HepG2 (cell line): Measurements from ENCODE around the gene HOXA13. TPM values are rescaled to one million over a fixed set of nuclear protein-coding genes. Genes with fewer than 3 reads are reported as not detected.

Experiments used
- ATAC-seq: fragments of 200-7000 bp; cut with Tn5 transposase; 3 replicates; pipeline ENCODE4 v1.9.1; 2020; ENCODE audit warnings: mild to moderate bottlenecking, moderate library complexity
- BruUV-seq: library from RNA; stranded (reverse); fragments of 400-500 nt; replicated peaks from 2 replicates; lab custom pipeline; 2021; lab: Mats Ljungman, UMichigan
- CTCF ChIA-PET: fragments of 300-600 bp; formaldehyde crosslinking; extraction: SDS; loops from one replicate; lab custom pipeline; 2021; ENCODE audit warnings: low total read pairs, inconsistent platforms, low intra/inter-chr PET ratio; lab: Yijun Ruan, JAX
- POLR2A ChIA-PET: fragments of 350-600 bp; sonication (Branson Sonifier 250); formaldehyde crosslinking; loops from one replicate; lab custom pipeline; 2020; ENCODE audit warnings: antibody characterized with exemption, inconsistent platforms; lab: Yijun Ruan, JAX
- DNase-seq: peaks from one replicate; pipeline ENCODE4 v3.0.0-alpha.2; 2015; ENCODE audit warnings: low spot score
- FAIRE-seq: peaks from 3 replicates; lab custom pipeline; 2011; peaks lifted over from hg19 to GRCh38; lab: Jason Lieb, UNC
- H2AFZ ChIP-seq: one replicate; pipeline ENCODE4 v1.6.1; 2011; ENCODE audit warnings: low read length, inconsistent platforms
- H3K27ac ChIP-seq: fragments of 300-600 bp; 3 replicates; pipeline ENCODE4 v1.8.0; 2011; ENCODE audit warnings: mixed run types, mild to moderate bottlenecking, mixed read lengths, low read length, inconsistent platforms; ENCODE audit not compliant: insufficient read depth; ENCODE audit errors: extremely low read length
- H3K27me3 ChIP-seq, 2 experiments: fragments of 200-600 bp in 1 of 2; 2 replicates in 1 of 2; 3 replicates in 1 of 2; pipeline versions ENCODE4 v1.6.0 to v1.8.0; 2011; ENCODE audit warnings: low read length in 2 of 2, mild to moderate bottlenecking in 2 of 2, moderate library complexity in 2 of 2, inconsistent platforms in 1 of 2; ENCODE audit not compliant: insufficient read depth in 2 of 2, control insufficient read depth in 1 of 2
- H3K36me3 ChIP-seq, 2 experiments: fragments of 200-600 bp in 1 of 2; replicated peaks in 1 of 2; 2 replicates in 1 of 2; 3 replicates in 1 of 2; pipeline versions ENCODE4 v1.5.1 to v1.8.0; 2011; ENCODE audit warnings: low read length in 2 of 2, inconsistent platforms in 1 of 2; ENCODE audit not compliant: insufficient read depth in 2 of 2, control insufficient read depth in 1 of 2
- H3K4me1 ChIP-seq: 2 replicates; pipeline ENCODE4 v1.5.1; 2012; ENCODE audit warnings: low read length, inconsistent platforms; ENCODE audit not compliant: insufficient read depth
- H3K4me2 ChIP-seq: 2 replicates; pipeline ENCODE4 v1.6.0; 2011; ENCODE audit warnings: low read depth, low read length, inconsistent platforms
- H3K4me3 ChIP-seq, 3 experiments: fragments of 200-600 bp in 1 of 3; sonication (generic), shearing (Covaris generic) in 1 of 3; replicated peaks in 1 of 3; 2 replicates each; pipeline ENCODE4 v1.5.1; 2011 to 2016; ENCODE audit warnings: low read length in 3 of 3, inconsistent platforms in 2 of 3, low read depth in 2 of 3, mild to moderate bottlenecking in 2 of 3, control low read depth in 1 of 3, mixed read lengths in 1 of 3; ENCODE audit not compliant: insufficient read depth in 1 of 3
- H3K79me2 ChIP-seq: one replicate; pipeline ENCODE4 v1.6.1; 2011; ENCODE audit warnings: low read length, inconsistent platforms; ENCODE audit not compliant: insufficient read depth
- H3K9ac ChIP-seq: 2 replicates; pipeline ENCODE4 v1.6.0; 2011; ENCODE audit warnings: mild to moderate bottlenecking, low read depth, low read length, inconsistent platforms; ENCODE audit not compliant: insufficient read depth
- H3K9me3 ChIP-seq: 2 replicates; pipeline ENCODE4 v1.5.1; 2012; ENCODE audit warnings: mild to moderate bottlenecking, low read length
- H4K20me1 ChIP-seq: 2 replicates; pipeline ENCODE4 v1.6.0; 2011; ENCODE audit warnings: inconsistent platforms, mild to moderate bottlenecking, low read length, moderate library complexity; ENCODE audit not compliant: insufficient read depth
- IRF1 ChIP-seq: sonication (generic); formaldehyde crosslinking; IDR thresholded peaks from 2 replicates; pipeline ENCODE4 v1.4.0; 2020; ENCODE audit warnings: low read depth, mild to moderate bottlenecking, missing genetic modification reagents
- KLF6 ChIP-seq: IDR thresholded peaks from 2 replicates; pipeline ENCODE4 v1.8.0; 2016; ENCODE audit warnings: missing biosample characterization, missing genetic modification reagents
- MBD4 ChIP-seq: IDR thresholded peaks from 2 replicates; pipeline ENCODE4 v1.6.1; 2012; ENCODE audit warnings: low read length, inconsistent platforms, borderline replicate concordance
- NKX3-1 ChIP-seq: sonication (generic); formaldehyde crosslinking; IDR thresholded peaks from 2 replicates; pipeline ENCODE4 v1.5.0; 2020; ENCODE audit warnings: missing genetic modification reagents
- PLSCR1 ChIP-seq: sonication (generic); formaldehyde crosslinking; IDR thresholded peaks from 2 replicates; pipeline ENCODE4 v1.5.0; 2020; ENCODE audit warnings: missing genetic modification reagents, mild to moderate bottlenecking, borderline replicate concordance
- SALL2 ChIP-seq: sonication (generic); formaldehyde crosslinking; IDR thresholded peaks from 2 replicates; pipeline ENCODE4 v1.8.1; 2023; ENCODE audit warnings: mild to moderate bottlenecking, missing genetic modification reagents, inconsistent platforms
- TEAD3 ChIP-seq: optimal IDR thresholded peaks from 2 replicates; pipeline ENCODE3; 2016; ENCODE audit warnings: borderline replicate concordance
- ZNF17 ChIP-seq: sonication (generic); formaldehyde crosslinking; IDR thresholded peaks from 2 replicates; pipeline ENCODE4 v1.5.0; 2020; ENCODE audit warnings: mild to moderate bottlenecking, missing genetic modification reagents
- ZNF3 ChIP-seq: IDR thresholded peaks from 2 replicates; pipeline ENCODE4 v1.7.0; 2017; ENCODE audit warnings: inconsistent platforms
- ZNF724P ChIP-seq: sonication (generic); formaldehyde crosslinking; IDR thresholded peaks from 2 replicates; pipeline ENCODE4 v1.8.0; 2022; ENCODE audit warnings: missing genetic modification reagents, borderline replicate concordance
- ZNF776 ChIP-seq: sonication (generic); formaldehyde crosslinking; IDR thresholded peaks from 2 replicates; pipeline ENCODE4 v1.4.0; 2020; ENCODE audit warnings: mild to moderate bottlenecking, missing genetic modification reagents
- ZNF788 ChIP-seq: sonication (generic); formaldehyde crosslinking; IDR thresholded peaks from 2 replicates; pipeline ENCODE4 v1.5.0; 2020; ENCODE audit warnings: mild to moderate bottlenecking, missing genetic modification reagents, borderline replicate concordance
- ZSCAN20 ChIP-seq: sonication (generic); formaldehyde crosslinking; IDR thresholded peaks from 2 replicates; pipeline ENCODE4 v1.4.0; 2020; ENCODE audit warnings: missing genetic modification reagents, mild to moderate bottlenecking, borderline replicate concordance
- WGBS: methylation state at CpG from one replicate; pipeline ENCODE4 v1.1.6; 2017; ENCODE audit warnings: low lambda C conversion rate; 5-methylcytosine and 5-hydroxymethylcytosine counted together
- in situ Hi-C: cut with HindIII; loops from 2 replicates; pipeline ENCODE4 v1.10.0; 2017; ENCODE audit warnings: low pct_unique_long_range_greater_than_20kb; ENCODE audit not compliant: extremely low pct_ligation_motif_present
- intact Hi-C: fragments of 100-400 bp; cut with micrococcal nuclease; formaldehyde crosslinking; loops from one replicate; pipeline ENCODE4 v1.10.0; 2022; ENCODE audit not compliant: unreplicated experiment
- polyA plus RNA-seq, 8 experiments: library from polyadenylated mRNA; depleted of rRNA in 3 of 8; stranded (reverse) in 7 of 8; unstranded in 1 of 8; fragments of >200 nt; fragmentation: Illumina TruSeq in 4 of 8; extraction: Trizol in 4 of 8; gene quantifications; 2 replicates each; pipeline versions ENCODE4 v1.2.1 to v1.2.3, GENCODE V29; 2011 to 2016; ENCODE audit warnings: low read depth in 4 of 8, missing spikeins in 1 of 8, mixed read lengths in 1 of 8; ENCODE audit not compliant: insufficient read depth in 1 of 8
- total RNA-seq, 5 experiments: library from RNA; depleted of rRNA; stranded (reverse); fragments of >200 nt; fragmentation: Illumina TruSeq; extraction: Trizol; gene quantifications; 2 replicates each; pipeline ENCODE4 v1.2.3, GENCODE V29; 2016; ENCODE audit warnings: low read depth in 1 of 5
- TF ChIP-seq, protein P1 (sequence below): sonication (generic); formaldehyde crosslinking; IDR thresholded peaks from 2 replicates; pipeline ENCODE4 v1.5.1; 2020; ENCODE audit warnings: mild to moderate bottlenecking, missing genetic modification reagents, moderate library complexity

Gene HOXA13
- total and polyA plus RNA-seq, 2 of the 13 experiments (the other 11 are each of a cell fraction or from before 2014, with no cell fraction given) = 0.01 to 0.04 TPM

- TF ChIP-seq, protein P1, sequence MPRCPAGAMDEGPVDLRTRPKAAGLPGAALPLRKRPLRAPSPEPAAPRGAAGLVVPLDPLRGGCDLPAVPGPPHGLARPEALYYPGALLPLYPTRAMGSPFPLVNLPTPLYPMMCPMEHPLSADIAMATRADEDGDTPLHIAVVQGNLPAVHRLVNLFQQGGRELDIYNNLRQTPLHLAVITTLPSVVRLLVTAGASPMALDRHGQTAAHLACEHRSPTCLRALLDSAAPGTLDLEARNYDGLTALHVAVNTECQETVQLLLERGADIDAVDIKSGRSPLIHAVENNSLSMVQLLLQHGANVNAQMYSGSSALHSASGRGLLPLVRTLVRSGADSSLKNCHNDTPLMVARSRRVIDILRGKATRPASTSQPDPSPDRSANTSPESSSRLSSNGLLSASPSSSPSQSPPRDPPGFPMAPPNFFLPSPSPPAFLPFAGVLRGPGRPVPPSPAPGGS (CRISPR knock-in tag) = no peak
These were observed 18.1 kb upstream of the HOXA13 start (continued) for GRCh38 chr7:27217951-27218350.

DNA sequence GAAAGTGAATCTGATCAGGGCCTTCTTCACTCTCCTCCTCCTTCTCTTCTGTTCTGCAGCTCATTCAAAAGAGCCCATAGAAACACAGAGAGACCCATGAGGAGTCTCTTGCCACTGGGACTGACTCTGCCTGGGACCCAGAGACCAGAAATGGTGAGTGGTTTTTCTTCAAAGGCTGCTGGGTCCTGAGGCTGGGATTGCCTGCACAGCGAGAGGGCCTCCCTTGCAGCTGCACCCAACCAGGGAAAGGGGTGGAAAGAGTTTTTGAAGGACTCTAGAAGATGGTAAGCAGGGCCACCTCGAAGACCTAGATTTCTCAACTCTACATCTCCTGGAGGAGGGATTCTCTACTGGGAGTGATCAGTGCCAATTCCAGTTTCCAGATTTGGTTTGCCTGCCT is 15.5 kb upstream of the HOXA13 start:
- Histone ChIP-seq H2AFZ (no peak overlapping the region), H3K9ac (no peak overlapping the region), H3K4me1 (peaks cover 7% of the 10 kb centered on the region), H3K27ac (no peak overlapping the region), H3K4me2 (no peak overlapping the region), H3K9me3 (no peaks in the 10 kb centered on the region), H4K20me1 (no peaks in the 10 kb centered on the region), H3K36me3 (no peaks in the 10 kb centered on the region), H3K27me3 (peaks cover 3 to 52% of the 10 kb centered on the region in 2 experiments; a peak in 4 of 5 replicates), H3K4me3 (no peak overlapping the region), H3K79me2 (no peaks in the 10 kb centered on the region)
- WGBS = 7% methylated on average over 2 of the region's 2 CpGs
- intact Hi-C loops (no loop called here), in situ Hi-C loops (no loop called here)
- ATAC-seq = no peak
- ChIA-PET CTCF (no interaction called here), POLR2A (no interaction called here)
- BruUV-seq = no TSS peak
- TF ChIP-seq TEAD3 (CRISPR knock-in tag) (no peak), SALL2 (CRISPR knock-in tag) (no peak)
- no peak for FAIRE-seq
- no peak for DNase-seq

- in situ Hi-C loops (no loop called here), intact Hi-C loops (loop anchor here (5.0 kb wide), 1 partner anchor 808 kb away; no protein-coding TSS in a partner anchor)
- BruUV-seq = no TSS peak
- Histone ChIP-seq H3K9ac (no peak overlapping the region), H4K20me1 (no peaks in the 10 kb centered on the region), H3K9me3 (no peaks in the 10 kb centered on the region), H2AFZ (no peak overlapping the region), H3K79me2 (no peaks in the 10 kb centered on the region), H3K36me3 (no peaks in the 10 kb centered on the region), H3K4me1 (peaks cover 15% of the 10 kb centered on the region), H3K4me3 (no peak overlapping the region), H3K27me3 (peaks cover 3 to 61% of the 10 kb centered on the region in 2 experiments; a peak in 4 of 5 replicates), H3K4me2 (no peak overlapping the region), H3K27ac (no peak overlapping the region)
- FAIRE-seq (no peak), DNase-seq (no peak), ATAC-seq (no peak)
- CTCF ChIA-PET = no interaction called here
- POLR2A ChIA-PET = no interaction called here
- 23% methylated on average over 8 of the region's 8 CpGs for WGBS
- TF ChIP-seq KLF6 (no peak), ZSCAN20 (no peak), ZNF17 (no peak), IRF1 (CRISPR knock-in tag) (no peak), PLSCR1 (CRISPR knock-in tag) (no peak), MBD4 (no peak), ZNF788 (CRISPR knock-in tag) (no peak), NKX3-1 (no peak), ZNF724P (CRISPR knock-in tag) (no peak), ZNF776 (CRISPR knock-in tag) (no peak), ZNF3 (CRISPR knock-in tag) (no peak)
These were observed 14.5 kb upstream of the HOXA13 start for GRCh38 chr7:27214239-27214950.
